HG03025 (cell line): Measurements from ENCODE around the gene ETV7.
"Not testable (repeated sequence)": the region's sequence is repeated elsewhere in the genome, so short reads cannot be mapped to it uniquely, and the experiment has no call there.

Source experiments
- ATAC-seq: cut with Tn5 transposase; IDR thresholded peaks from one replicate; pipeline ENCODE4 v1.9.1; 2021; ENCODE audit warnings: mild to moderate bottlenecking, moderate library complexity; ENCODE audit not compliant: unreplicated experiment, low FRiP score

ETV7 gene

GRCh38 chr6:36368421-36368820 is 19.0 kb downstream of the ETV7 start:
- no peak for ATAC-seq

GRCh38 chr6:36367743-36368142 is 19.7 kb downstream of the ETV7 start:
- no peak for ATAC-seq

- no peak for ATAC-seq
Observed at GRCh38 chr6:36364669-36365479, 22.6 kb downstream of the ETV7 start.

- ATAC-seq = not testable (repeated sequence)
Observed at GRCh38 chr6:36364061-36364635, 23.3 kb downstream of the ETV7 start.

- not testable (repeated sequence) for ATAC-seq
Observed at GRCh38 chr6:36363371-36363752, 24.1 kb downstream of the ETV7 start.

- ATAC-seq = no peak
Observed at GRCh38 chr6:36362551-36363370, 24.7 kb downstream of the ETV7 start.

GRCh38 chr6:36361071-36361470 is 26.4 kb downstream of the ETV7 start:
- no peak for ATAC-seq

GRCh38 chr6:36360241-36361054 is 27.0 kb downstream of the ETV7 start:
- ATAC-seq = no peak

- no peak for ATAC-seq
Observed at GRCh38 chr6:36358226-36358915, 29.1 kb downstream of the ETV7 start.

GRCh38 chr6:36357872-36358225 is 29.6 kb downstream of the ETV7 start:
- ATAC-seq = no peak

- no peak for ATAC-seq
Observed at GRCh38 chr6:36355819-36356218, 31.6 kb downstream of the ETV7 start.

GRCh38 chr6:36353411-36353915 is 34.0 kb downstream of the ETV7 start:
- no peak for ATAC-seq

- no peak for ATAC-seq
Observed at GRCh38 chr6:36352477-36353157, 34.9 kb downstream of the ETV7 start.

GRCh38 chr6:36350681-36351571 is 36.5 kb downstream of the ETV7 start:
- no peak for ATAC-seq

GRCh38 chr6:36350082-36350481 is 37.4 kb downstream of the ETV7 start:
- no peak for ATAC-seq

- no peak for ATAC-seq
Observed at GRCh38 chr6:36349240-36349639, 38.2 kb downstream of the ETV7 start.

GRCh38 chr6:36347621-36348020 is 39.8 kb downstream of the ETV7 start:
- no peak for ATAC-seq
